ENCODE measurements around the gene OR6C76.

GRCh38 chr12:55385891-55386290, 40.2 kb upstream of the OR6C76 start:
- TF ChIP-seq CTCF (IDR thresholded peaks at IDR 0.05) (no peak), ZFX (IDR thresholded peaks at IDR 0.05; ENCODE audit: borderline replicate concordance) (no peak)
